HG03196 (cell line): ENCODE data around the gene USP48.
"Not testable (repeated sequence)": the region's sequence is repeated elsewhere in the genome, so short reads cannot be mapped to it uniquely, and the experiment has no call there.

ENCODE experiments used
- ATAC-seq: cut with Tn5 transposase; IDR thresholded peaks from one replicate; pipeline ENCODE4 v1.9.1; 2021; ENCODE audit not compliant: unreplicated experiment

USP48 gene

DNA sequence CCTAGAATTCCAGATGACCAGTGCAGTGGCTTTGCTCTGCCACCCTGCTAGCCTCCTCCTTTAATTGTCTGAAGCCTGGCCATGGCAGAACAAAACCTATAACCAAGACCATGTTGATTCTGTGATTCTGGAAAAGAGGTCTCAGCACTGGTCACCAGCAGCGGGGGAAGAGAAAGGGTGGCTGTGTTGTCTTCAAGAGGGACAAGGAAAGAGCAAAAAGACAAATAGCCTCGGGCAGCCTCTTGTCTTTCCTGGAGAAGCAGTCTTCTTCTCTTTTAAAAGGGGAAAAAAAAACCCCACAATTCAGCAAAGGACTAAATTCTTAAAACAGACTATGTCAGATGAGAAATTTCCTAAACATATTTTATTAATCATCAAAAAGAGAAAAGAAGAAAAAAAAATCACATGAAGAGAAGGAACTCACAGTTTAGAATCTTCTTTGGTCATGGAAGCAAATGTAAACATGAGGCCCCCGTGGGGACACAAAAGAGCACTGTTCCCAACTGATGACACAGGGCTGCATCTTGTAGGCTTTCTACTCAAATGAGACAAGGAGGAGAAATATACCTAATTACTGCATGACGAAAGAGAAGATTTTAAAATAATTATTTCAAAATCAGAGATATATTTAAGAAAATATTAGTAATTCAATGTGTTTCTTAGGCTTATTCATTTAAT lies 77.5 kb downstream of the USP48 start:
- no peak for ATAC-seq

DNA sequence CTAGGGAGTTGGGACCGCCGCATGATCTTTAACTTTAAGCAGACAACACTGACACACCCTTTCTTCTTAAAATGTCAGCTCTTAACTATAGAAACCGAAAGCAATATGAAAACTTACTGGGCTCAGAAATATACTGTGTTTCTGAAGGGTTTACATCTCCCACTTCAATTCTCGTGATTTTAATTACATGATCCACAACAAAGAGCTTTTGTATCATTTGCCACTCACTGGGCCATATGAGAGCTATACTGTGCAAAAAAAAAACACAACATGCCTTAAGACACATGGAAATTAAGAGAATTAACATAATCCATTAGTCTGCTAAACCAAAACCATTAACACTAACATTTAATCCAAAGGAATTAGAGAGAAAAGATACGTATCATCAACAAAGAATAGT lies 78.8 kb downstream of the USP48 start:
- ATAC-seq, result no peak

DNA sequence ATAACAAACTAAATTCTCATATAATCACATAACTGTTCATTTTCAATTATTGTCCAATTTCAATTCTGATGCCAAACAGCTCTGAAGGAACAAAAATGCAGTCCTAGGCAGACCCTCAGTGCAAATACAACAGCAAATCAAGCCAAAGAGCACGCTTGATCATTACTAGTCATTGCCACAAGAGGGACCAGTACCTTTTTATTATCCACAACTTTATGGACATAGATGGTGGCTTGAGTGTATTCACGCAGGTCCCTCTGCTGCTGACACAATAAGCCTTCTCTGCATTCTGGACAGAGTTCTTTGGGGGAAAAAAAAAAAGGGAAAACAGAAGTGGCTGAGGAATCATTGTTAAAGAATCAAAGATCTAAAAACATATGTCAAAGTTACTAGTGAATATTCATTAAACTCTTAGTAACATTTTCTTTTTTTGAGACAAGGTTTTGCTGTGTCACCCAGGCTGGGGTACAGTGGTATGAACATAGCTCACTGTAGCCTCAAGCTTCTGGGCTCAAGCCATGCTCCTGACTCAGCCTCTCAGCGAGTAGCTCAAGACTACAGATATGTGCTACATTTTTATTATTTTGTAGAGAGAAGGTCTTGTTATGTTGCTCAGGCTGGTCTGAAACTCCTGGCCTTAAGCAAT lies 79.5 kb downstream of the USP48 start:
- no peak for ATAC-seq

DNA sequence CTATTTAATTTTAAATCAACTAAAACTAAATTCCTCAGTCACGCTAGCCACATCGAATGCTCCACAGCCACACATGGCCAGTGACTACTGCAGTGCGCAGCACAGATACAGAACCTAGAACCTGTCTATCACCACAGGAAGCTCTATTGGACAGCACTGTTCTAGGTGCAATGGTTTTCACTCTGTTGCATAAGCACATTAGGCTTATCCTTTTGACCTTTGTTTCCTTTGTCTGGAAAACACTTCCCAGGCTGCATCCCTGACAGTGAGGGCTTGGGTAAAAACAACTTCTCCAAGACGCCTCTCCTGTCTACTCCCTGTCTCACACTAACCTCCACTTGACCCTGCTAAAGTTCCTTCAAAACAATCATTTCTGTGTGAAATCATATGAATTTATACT lies 80.2 kb downstream of the USP48 start:
- no peak for ATAC-seq

DNA sequence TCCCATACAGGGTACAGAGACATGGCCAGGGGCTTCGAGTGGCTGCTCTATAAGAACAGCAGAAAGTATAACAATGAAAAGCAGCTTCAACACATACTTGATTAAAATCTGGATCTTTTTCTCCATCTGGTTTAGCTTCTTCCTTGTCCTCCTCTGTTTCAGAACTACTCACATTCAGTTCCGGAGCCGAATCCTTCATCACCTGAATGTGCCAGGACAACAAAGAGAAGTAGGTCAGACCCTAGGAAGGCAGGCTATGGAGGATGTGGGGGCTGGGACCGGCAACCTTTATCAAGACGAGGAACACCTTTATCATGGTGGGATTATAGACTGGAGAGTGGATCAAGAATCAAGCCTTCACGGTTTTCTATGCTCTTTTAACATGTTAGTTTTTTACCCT lies 81.5 kb downstream of the USP48 start:
- ATAC-seq, result no peak

DNA sequence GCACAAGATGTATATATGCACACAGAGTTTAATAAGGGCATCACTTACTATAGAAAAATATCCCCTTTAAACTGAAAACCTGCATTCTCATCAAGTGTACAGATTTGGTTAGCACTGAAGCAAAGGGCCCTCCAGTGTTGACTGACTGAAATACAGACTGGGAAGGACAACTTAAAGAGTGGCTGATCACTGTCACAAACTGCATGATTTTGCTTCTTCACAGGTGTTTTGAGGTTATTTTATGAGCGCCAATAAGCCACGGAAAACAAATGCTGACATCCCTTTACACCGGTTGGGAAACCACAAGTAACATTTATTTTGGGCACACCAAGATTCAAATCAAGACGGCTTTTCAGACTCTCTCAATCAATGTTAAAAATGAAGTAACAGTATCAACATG lies 82.9 kb downstream of the USP48 start:
- no peak for ATAC-seq

DNA sequence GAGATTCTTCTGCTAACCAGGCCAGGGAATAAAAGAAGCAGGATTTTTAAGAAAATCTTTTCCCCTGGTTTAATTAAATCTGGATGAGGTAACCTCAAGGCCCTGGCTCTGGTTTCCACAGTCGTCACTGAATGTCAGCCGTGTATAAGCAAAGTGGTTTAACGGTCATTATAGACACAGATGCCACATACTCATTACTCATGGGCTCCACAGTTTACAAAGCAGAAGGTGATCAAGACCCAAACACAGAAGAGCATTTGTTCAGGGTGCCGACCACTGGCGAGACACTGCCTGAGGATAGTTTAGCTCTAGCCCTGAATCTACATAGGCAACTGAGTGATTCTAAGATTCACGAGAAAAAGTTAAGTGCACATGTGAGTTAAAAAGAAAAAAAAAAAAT lies 86.0 kb downstream of the USP48 start:
- no peak for ATAC-seq

DNA sequence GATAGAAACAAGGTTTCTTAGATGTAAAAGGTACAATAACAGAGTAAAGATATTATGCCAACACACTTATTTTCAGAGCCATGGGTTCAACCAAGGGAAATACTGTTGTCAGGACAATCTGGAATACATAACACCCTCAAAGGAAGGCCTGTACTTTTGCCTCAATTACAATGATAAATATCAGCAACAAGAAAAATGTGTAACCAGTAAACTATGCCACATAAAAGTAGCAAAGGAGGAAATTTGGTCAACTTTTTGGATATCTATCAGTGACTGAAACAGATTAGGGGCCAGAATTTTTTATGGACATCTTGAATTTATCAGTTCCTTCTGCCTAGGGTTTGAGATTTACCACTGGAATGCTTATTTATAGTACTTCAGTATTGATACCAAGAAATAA lies 89.2 kb downstream of the USP48 start:
- ATAC-seq, result no peak

DNA sequence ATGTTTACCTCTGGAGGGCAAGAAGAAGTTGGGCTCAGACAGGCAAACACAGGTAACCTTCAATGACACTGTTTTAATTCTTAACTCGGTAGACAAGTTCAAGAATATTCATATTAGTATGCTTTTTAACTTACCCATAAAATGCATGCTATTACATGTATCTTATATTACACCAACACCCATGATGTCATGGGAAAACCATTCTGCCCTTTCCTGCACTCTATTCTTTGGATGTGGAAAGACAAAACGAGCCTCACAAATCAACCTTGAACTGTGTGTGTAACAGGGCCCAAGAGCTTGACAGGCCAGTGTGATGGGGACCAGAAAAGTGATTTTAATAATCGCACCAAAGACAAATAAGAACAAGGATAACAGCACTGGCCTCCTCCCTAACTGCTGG lies 91.2 kb downstream of the USP48 start:
- ATAC-seq, result no peak

DNA sequence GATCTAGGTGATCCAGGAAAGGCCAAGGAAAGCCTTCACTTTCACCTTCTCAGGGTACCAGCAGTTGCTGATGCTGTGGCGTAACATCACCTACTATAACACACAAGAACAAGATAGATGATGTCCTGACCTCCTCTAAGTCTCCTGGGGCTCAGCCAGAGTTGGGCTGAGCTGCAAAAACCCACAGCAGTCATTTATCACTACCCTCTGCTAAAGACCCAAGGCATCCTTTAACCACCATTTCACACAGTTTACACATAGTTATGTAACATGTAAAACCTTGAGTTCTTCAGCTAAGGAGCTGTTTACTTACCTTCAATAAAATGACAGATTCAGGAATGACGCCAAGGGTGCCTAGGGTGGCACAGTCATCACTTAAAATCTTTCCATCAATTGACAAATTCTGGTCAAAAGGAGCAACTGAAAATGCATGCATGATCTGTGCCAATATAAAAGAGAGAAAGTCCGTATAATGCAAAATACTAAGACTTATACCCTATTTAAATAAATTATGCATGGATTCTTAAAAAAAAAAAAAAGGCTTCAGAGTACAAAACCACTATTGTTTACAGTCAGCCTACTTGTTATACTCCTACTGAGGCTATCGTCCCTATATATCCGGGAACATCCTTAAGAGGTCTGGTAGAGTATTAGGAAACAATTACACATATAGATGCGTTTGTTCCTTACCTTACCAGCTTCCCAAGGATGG lies 93.1 kb downstream of the USP48 start:
- no peak for ATAC-seq

DNA sequence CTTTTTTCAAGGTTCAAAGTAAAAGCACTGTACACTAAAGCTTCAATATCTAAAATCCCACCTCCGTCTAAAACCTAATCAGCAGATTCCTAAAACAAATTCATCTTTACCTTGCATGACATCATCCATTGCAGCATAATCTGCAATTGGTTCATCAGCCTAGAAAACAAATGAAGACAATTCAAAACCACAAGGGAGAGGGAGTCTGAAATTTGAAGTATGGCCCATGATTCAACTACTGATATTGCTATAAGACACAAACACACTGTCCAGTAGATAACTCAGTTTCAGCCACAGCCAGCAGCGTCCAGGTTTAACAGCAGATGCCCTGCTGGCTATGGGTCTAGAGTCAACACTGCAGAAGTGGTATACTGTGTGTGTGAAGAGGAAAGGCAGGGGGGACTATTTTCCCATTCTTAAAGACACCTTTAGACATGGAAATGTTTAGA lies 95.8 kb downstream of the USP48 start:
- ATAC-seq, result no peak

DNA sequence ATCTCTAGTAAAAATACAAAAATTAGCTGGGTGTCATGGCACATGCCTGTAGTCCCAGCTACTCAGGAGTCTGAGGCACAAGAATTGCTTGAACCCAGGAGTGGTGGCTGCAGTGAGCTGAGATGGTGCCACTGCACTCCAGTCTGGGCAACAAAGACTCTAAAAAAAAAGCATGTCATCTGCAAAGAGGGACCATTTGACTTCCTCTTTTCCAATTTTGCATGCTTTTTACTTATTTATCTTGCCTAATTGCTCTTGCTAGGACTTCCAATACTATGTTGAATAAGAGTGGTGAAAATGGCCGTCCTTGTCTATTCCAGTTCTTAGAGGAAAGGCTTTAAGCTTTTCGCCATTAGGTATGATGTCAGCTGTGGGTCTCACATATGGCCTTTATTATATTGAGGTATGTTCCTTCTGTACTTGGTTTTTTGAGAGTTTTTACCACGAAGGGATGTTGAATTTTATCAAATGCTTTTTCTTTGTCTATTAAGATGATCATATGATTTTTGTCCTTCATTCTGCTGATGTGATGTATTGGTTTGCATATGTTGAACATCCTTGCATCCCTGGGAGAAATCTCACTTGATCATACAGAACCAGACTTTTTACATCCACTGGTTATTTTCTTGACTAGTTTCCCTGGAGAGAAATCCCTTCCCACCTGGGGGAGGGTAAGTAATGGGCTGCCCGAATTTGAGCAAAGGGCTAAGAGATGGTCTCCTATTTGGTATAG lies 96.8 kb downstream of the USP48 start:
- no peak for ATAC-seq

DNA sequence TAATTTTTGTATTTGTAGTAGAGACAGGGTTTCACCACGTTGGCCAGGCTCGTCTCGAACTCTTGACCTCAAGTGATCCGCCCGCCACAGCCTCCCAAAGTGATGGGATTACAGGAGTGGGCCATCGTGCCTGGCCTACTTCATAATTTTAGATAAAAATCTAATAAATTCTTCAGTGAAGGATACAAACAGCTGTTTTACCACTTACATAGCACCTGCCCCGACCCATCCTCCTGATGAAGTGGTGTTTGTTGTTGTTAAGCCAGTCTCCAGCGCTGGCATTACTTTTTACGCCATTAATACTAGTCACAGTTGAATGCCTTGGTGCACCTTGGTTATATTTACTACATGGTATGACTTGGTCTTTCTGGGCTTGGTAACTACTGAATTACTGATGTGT lies 101.5 kb downstream of the USP48 start:
- ATAC-seq, result no peak

DNA sequence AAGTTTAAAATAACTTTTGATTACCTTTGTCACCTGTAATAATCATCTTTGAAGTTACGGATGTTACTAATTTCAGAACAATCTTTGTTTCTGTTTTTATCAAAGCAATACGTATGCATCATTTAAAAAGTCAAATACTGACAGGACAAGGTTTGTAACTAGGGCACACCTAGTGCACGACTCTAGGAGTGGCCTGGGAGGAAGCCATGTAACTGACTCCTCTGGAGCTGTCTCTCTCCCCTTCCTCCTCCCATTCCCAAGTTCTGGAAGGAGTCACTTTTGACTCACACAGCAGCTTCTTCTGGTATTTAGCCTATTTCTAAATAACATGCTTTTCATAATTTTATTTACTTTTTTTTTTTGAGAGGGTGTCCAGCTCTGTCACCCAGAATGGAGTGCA lies 102.0 kb downstream of the USP48 start:
- ATAC-seq, result no peak

DNA sequence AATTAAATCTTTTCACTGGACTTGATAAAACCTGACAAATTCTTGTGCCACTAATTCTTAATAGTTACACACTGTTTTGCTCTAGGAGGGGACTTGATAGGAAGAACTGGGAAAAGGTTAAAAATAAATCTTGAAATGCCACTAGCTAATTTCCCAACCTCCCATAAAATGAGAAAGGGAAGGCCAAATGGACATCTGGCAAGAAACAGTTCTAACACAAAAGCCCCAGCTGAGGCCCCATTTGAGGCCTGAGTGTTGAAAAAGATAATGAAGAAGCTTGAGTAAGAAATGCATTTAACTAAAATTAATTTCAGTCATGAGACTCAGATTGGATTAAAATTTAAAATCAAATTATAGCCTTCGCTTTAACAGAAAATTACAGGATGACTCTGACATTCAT lies 102.6 kb downstream of the USP48 start:
- no peak for ATAC-seq

DNA sequence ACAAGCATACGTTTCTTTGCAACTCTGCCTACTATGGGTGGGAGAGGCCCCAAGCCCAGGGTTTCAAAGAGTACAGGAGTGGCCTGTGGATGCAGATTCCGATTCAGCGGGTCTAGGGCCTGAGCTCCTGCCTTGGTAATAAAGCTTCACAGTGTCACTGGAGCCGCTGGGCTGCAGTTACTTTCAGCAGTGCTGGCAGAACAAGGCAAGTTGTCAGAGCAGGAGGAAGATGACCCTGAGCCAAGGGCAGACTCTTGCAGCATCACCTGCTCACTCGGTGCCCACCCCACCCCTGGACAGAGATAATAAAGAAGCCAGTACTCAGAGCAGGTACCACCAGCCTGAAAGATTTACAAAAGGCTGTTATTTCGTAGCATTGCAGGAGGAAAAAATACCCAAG lies 105.8 kb downstream of the USP48 start:
- no peak for ATAC-seq

DNA sequence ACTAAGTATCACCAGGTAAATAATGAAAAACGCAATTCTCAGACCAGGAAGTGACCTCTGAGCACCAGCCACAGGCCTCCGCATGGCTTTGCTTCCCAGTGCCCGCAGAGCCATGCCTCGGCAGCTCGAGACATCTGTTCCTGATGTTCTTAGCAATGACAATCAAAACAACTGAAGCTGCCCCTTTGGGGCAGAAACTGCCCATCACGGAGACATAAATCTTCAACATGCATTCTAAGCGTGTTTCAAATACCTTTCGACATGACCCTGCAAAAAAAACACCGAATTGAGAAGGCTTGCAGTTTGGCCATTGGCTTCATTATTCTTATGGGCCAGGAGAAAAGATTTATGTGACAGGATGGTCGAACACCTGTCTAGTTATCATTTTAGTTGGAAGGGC lies 108.0 kb downstream of the USP48 start:
- ATAC-seq, result no peak

DNA sequence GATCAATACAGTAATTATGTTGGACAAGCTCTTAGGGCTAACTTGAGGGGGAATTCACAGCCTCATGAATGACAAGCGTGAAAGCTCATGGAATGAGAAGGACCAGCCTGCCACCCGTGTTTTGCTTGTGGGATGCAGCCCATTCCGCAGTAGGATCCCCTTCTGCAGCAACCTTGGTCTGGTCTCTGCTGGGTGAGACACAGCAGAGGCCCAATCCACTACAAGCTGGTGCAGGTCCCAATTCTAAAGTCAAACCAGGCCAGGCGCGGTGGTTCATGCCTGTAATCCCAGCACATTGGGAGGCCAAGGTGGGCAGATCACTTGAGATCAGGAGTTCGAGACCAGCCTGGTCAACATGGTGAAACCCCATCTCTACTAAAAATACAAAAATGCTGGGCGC lies 109.1 kb downstream of the USP48 start:
- not testable (repeated sequence) for ATAC-seq

DNA sequence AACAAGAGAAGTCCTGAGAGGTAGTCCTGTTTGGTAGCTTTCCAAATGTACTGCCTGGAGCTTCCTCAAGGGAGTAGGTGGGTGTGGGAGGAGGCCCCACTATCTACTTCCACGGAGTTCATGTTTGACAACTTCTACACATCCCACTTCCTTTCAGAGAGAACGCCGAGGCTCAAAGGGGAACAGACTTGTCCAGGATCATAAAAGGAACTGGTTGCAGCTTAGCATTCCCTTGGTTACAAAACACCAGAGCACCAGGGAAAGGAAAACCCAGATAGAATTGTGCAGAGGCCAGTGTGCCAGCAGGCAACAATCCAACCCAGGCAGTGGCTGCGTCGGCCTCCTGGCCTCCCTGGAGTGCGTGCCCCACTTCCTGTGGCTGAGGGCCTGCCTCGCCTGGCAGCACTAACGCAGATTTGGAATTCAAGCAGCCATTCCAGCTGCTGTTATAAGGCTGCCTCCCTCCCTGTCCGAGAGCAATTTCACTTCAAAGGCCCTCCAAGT lies 109.6 kb downstream of the USP48 start:
- no peak for ATAC-seq

DNA sequence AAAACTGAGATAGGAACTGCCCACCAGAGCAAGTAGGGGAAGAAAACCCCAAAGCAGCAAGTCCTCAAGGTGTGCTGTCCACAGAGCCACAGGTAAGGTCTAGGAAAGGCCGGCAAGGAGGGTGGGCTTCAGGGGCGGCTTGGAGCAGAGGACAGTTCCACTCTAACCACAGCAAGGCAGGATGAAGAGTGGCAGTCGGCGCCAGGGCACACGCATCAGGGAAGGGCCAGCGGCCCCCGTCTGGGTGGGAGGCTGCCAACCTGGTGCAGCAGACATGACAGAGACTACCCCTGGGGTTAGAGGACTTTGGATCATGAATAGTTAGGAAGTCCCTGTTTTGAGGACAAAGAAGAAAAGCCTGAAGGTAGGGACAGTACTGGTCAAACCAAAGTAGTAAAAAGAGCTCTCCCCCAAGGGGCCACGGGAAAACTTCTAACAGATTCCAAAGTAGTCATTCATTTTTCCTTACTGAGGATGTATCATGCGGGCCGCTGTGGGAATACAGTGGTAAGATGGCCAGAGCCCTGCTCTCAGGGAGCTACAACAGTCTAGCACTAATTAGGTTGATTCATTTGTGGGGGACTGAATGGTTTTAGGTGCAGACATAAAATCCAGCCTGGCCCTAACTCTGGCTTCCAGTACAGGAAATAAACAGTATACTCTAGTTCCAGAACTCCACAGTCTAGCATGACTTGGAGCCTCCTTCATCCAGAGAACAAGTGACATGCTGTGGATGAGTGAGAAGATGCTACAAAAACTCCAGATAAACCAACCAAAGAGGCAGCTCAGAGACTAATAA lies 110.3 kb downstream of the USP48 start:
- ATAC-seq, result no peak

DNA sequence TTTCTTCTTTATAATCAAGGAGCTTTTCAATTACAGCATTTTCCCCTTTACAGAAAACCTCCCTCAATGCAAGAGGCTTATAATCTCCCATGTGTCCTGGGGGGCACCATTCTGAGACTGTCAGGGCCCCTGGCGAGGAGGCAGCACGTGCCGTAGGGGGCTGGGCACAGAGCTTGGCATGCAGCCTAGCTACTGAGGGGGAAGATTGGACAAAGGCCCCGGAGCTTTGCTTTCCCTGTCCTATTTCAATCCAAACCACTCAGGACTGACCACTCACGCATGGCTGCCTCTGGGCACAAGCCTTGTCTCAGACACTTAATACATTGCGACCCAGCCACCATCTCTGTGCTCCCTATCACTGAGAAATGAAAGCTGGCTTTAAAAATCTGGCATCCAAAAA lies 111.0 kb downstream of the USP48 start:
- ATAC-seq, result no peak
